Measurements from ENCODE around the gene DDR1. TPM values are rescaled to one million over a fixed set of nuclear protein-coding genes. Genes with fewer than 3 reads are reported as not detected.

DDR1 gene
- total RNA-seq, 1 donor from 2014 or later = 102 TPM

DNA sequence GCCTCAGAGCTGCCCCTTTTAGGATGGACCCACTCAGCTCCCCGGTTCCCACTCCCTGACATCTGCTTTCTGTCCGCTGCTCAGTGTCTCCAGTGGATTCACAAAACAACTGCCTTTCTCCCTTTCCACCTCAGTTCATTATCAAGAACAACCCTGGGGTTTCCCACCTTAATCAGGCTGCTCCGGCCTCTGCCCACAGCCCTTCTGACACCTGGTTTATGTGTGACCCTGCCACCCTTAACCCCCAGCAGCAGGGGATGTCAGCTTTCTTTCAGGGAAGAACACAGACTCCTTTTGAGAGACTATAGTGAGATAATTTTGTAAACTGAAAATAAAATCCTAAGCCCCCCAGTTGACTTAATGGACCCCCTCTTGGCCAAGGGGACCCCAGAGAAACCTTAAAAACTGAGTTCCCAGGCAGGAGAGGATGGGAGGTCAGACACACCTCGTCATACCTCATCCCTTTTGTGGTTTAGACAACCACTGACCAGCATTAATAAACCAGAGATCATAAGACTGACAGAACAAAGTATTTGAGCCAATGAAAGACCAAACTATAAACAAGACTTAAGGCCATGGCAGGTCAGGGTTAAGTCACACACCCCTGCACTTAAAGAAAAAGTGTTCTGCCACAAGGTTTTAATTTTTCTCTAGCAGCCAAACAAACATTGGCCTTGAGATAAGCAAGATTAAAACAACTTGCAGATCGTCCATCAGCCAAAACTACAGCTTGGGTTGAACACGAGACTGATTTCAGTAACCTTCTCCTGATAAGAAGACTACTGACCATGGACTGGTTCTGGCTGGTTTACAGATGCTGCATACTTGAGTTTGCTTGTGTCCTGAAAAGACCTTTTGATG, 42.4 kb upstream of the DDR1 start:
- no peak overlapping the region for H3K4me3 ChIP-seq
- H3K4me1 ChIP-seq = peaks cover 8% of the 10 kb centered on the region
- DNase-seq (no peak), ATAC-seq (no peak)
- H3K27me3 ChIP-seq = no peaks in the 10 kb centered on the region
- TF ChIP-seq, protein P1, sequence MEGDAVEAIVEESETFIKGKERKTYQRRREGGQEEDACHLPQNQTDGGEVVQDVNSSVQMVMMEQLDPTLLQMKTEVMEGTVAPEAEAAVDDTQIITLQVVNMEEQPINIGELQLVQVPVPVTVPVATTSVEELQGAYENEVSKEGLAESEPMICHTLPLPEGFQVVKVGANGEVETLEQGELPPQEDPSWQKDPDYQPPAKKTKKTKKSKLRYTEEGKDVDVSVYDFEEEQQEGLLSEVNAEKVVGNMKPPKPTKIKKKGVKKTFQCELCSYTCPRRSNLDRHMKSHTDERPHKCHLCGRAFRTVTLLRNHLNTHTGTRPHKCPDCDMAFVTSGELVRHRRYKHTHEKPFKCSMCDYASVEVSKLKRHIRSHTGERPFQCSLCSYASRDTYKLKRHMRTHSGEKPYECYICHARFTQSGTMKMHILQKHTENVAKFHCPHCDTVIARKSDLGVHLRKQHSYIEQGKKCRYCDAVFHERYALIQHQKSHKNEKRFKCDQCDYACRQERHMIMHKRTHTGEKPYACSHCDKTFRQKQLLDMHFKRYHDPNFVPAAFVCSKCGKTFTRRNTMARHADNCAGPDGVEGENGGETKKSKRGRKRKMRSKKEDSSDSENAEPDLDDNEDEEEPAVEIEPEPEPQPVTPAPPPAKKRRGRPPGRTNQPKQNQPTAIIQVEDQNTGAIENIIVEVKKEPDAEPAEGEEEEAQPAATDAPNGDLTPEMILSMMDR (IDR thresholded peaks at IDR 0.05) = no peak
- no peaks in the 10 kb centered on the region for H3K36me3 ChIP-seq
- intact Hi-C loops (cut with DNase I) = no loop called here
- peak overlapping the region; percentile 24 for H3K27ac ChIP-seq
- H3K9me3 ChIP-seq = no peaks in the 10 kb centered on the region

GRCh38 chr6:30842754-30843610, 41.3 kb upstream of the DDR1 start:
- intact Hi-C loops (cut with DNase I) = no loop called here
- DNase-seq (no peak), ATAC-seq (peak; percentile 49)
- Histone ChIP-seq H3K27ac (peak overlapping the region; percentile 26), H3K4me3 (no peak overlapping the region), H3K4me1 (peaks cover 8% of the 10 kb centered on the region), H3K9me3 (no peaks in the 10 kb centered on the region), H3K27me3 (no peaks in the 10 kb centered on the region), H3K36me3 (no peaks in the 10 kb centered on the region)
- TF ChIP-seq, protein P1 (IDR thresholded peaks at IDR 0.05) = no peak

DNA sequence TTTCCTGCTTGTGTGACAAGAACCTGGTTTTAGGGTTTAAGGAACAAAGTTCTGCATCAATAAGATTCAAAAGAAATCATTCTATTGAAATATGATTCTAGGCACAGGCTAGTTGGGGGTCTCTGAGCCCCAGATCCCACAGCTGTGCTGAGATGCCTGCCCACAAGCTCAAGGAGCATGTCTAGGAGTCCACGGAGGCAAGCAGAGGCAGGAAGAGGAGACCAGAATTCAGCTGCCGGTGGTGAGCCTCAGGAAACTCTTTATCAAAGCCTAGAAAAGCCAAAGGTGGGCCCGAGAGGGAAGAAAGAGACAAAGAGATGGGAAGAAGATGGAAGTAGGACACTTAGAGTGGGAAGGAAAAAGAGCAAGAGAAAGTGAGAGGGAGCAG, 40.7 kb upstream of the DDR1 start:
- intact Hi-C loops (cut with DNase I) = no loop called here
- TF ChIP-seq, protein P1 (IDR thresholded peaks at IDR 0.05) = no peak
- ATAC-seq (no peak), DNase-seq (no peak)
- Histone ChIP-seq H3K4me1 (peaks cover 8% of the 10 kb centered on the region), H3K4me3 (no peak overlapping the region), H3K27ac (peak overlapping the region; percentile 26), H3K27me3 (no peaks in the 10 kb centered on the region), H3K9me3 (no peaks in the 10 kb centered on the region), H3K36me3 (no peaks in the 10 kb centered on the region)

DNA sequence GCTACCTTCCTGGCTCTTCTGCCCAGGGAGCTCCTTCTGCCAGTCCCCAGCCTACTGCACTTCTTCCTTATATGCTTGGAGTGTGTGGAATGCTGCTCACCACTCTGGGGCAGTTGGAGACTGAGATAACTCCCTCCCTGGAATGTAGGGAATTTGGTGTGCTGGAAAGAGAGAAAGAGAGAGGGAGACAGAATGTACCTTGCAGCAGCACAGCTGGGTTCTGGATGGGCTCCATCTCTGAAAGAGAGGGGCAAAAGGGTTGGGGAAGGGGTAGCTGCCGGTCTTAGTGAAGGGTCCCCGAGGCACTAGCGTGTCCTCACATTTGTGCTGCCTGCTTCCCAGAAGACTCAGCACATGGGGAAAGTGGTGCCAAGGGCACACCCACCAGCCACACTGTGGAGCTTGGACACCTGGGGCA, 40.2 kb upstream of the DDR1 start:
- peaks cover 8% of the 10 kb centered on the region for H3K4me1 ChIP-seq
- H3K27ac ChIP-seq = peak overlapping the region; percentile 26

DNA sequence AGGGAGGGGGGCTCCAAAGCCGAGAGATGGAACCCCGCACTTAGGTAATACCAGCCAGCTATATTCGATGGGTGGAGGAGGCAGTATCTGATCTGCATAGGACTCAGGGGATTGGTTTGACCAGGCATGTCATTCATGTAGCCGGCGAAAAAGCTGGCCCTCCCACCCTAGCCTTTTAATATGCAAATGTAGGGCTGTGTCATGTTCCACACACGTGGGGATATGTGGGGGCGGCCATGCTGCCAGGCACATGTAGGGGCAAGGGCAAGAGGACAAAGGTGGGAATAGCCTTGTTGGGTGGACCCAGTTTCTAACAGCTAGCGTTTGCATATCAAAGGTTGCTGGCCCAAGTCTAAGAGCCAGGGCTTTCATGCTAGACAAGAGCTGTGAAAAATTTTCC, 39.1 kb upstream of the DDR1 start:
- DNase-seq (no peak), ATAC-seq (no peak)
- Histone ChIP-seq H3K27ac (no peak overlapping the region), H3K4me3 (no peak overlapping the region), H3K36me3 (no peaks in the 10 kb centered on the region), H3K27me3 (no peaks in the 10 kb centered on the region), H3K9me3 (no peaks in the 10 kb centered on the region), H3K4me1 (peaks cover 8% of the 10 kb centered on the region)
- intact Hi-C loops (cut with DNase I) = no loop called here
- TF ChIP-seq, protein P1 (IDR thresholded peaks at IDR 0.05) = no peak

More for the DNA sequence above, 40.2 kb upstream of the DDR1 start:
- Histone ChIP-seq H3K36me3 (no peaks in the 10 kb centered on the region), H3K9me3 (no peaks in the 10 kb centered on the region), H3K27me3 (no peaks in the 10 kb centered on the region), H3K4me3 (no peak overlapping the region)
- peak; percentile 88 for ATAC-seq
- intact Hi-C loops (cut with DNase I) = no loop called here
- DNase-seq = no peak
- TF ChIP-seq, protein P1 (IDR thresholded peaks at IDR 0.05) = no peak

Data from upper lobe of right lung (tissue), 1 donor.